CD4-positive, alpha-beta T cell treated with Interleukin-2 at 100 ng/mL for 4 hours (primary cell): ENCODE results near the gene PLK4.
A peak's percentile ranks its signal among the peaks of the same experiment; 100 is the strongest.
"Not testable (repeated sequence)": the region's sequence is repeated elsewhere in the genome, so short reads cannot be mapped to it uniquely, and the experiment has no call there.

Experiments used
- DNase-seq: peaks from one replicate; pipeline ENCODE4 v3.0.0-alpha.2; 2020; ENCODE audit warnings: low spot score

The PLK4 gene

DNA sequence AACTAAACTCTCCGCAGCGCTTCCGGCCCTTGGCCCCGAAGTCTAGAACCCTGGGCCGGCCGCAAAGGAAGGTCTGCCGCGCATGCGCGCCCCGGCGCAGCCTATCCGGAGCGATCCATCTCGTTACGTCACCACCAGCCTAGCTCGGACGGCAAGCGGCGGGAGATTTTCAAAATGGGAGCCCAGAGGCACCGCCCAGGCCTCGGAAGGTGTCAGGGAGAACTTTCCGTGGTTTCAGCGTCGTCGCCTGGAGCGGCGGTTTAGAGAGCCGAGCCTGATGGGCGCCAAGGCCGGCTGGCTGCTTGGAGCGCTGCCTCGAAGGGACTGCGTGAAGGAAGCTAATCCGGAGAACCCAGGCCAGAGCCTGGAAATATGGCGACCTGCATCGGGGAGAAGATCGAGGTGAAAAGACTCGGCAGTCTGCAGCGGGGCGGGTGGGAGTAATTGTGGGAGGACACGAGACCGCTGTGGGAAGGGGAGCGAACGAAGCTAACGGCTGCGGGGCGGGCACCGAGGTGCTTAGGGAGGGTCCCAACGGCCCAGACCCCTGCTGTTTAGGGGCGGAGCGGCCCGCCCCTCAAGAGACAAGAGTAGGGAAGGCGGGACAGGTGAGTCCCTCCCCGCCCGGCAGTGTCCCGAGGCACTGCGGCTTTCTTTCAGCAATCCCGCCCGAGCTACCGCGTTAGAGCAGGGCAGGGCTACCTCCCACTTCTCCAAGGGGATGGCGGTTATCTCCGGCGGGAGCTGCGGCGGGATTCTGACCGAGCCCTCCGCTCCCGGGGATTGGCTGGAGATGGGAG is at the start of gene PLK4:
Gene PLK4 (plus strand): TSS at position 131 of the 800 bp plus-strand sequence. CDS start 242 bp downstream, at position 373.
- DNase-seq = peak; percentile 96

DNA sequence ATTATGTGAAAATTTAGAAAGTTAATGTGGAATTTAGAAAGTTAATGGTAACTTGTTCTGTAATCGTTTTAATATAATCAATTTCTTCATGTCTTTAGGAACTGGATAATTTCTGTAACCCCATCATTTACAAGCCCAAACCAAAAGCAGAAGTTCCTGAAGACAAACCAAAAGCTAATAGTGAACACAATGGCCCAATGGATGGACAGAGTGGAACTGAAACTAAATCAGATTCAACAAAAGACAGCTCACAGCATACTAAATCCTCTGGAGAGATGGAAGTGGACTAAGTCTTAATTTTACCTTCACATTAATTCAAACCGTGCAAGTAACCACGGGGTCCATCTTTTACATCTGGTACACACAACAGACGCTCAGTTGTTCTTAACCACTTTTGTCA is 48.1 kb upstream of the PLK4 start:
- DNase-seq = peak; percentile 2

DNA sequence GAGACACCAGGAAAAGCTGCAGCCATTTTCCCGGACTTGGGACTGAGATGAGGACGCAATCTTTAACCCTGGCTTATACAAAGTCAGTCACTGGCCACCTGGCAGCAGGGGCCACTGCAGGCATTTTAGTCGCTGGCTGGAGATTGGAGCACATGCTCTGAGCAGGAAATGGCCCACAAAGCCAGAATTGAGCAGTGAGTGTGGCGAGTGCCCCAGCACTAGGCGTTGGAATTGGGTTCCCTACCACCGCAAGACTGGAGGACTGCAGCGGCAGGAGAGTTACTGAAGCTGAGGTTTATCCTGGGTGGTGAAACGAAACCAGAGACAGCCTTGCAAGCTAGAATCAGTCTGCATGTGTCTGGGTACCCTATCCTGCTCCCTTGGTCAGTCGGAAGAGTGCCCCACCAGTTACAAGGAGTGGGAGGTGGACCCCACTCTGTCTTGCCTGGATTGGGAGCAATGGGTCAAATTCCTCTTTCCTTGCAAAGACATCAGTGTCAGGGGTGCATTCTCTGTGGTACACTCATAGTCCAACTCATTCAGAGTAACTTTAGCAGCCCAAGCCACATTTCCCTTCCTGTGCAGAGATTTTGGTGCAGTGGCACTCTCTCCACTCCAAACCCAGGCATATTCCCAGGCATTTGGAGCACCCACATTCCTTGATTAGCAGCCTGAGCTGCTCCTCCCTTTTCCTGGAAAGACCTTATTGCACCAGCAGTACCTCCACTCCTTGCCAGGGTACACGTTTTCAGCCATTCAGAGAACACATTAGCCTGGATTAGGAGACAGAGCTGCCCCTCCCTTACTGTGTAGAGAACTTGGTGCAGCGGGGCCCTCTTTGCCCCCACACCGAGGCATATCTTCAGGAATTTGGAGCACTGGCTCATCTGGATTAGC is 36.7 kb upstream of the PLK4 start:
- no peak for DNase-seq

DNA sequence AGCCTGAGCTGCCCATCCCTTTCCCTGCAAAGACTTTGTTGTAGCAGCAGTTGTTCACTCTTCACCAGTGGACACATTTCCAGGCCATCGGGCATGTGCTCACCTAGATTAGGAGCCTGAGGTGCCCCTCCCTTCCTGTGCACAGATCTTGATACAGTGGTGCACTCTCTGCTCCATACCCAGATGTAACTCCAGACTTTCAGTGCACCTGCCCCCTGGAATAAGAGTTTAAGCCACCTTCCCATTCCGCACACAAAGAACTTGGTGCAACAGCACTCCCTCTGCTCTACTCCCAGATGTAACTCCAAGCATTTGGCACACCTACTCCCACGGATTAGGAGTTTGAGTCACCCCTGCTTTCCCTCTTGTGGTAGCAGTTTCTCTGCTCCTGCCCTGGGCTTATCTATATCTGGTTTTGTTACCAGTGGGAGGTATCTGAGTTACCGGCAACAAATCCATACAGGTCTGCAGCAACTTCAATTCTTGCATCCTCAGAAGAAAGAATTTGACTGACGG is 36.0 kb upstream of the PLK4 start:
- no peak for DNase-seq

DNA sequence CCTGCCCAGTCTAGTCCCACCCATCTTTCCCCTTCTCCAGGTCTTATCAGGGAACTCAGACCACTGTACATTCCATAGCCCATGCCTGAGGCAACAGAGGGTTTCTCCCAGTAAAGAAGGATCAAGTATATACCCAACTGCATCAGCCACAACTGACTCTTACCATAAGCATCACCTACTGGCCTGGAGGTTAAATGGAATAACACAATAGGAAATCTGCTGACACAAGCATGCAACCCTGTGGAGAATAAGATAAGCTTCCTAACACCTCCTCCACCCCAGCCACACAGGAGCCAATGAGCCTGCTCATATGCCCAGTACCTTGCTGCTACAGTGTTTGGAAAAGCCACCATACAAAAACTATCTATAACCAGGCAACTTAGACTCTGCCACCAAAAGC is 34.6 kb upstream of the PLK4 start:
- DNase-seq = no peak

DNA sequence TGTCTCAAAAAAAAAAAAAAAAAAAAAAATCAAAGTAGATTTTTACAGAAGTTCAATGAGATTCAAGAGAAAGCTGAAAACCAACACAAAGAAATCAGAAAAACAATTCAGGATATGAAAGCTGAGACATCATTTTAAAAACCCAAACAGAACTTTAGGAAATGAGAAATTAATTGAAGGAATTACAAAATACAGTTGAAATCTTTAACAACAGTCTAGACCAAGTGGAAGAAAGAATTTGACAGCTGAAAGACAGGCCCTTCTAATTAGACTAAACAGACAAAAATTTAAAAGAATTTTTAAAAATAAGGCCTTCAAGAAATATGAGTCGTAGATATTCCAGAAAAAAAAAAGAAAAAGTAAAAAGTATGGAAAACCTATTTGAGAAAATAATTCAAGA is 33.9 kb upstream of the PLK4 start:
- DNase-seq = no peak

DNA sequence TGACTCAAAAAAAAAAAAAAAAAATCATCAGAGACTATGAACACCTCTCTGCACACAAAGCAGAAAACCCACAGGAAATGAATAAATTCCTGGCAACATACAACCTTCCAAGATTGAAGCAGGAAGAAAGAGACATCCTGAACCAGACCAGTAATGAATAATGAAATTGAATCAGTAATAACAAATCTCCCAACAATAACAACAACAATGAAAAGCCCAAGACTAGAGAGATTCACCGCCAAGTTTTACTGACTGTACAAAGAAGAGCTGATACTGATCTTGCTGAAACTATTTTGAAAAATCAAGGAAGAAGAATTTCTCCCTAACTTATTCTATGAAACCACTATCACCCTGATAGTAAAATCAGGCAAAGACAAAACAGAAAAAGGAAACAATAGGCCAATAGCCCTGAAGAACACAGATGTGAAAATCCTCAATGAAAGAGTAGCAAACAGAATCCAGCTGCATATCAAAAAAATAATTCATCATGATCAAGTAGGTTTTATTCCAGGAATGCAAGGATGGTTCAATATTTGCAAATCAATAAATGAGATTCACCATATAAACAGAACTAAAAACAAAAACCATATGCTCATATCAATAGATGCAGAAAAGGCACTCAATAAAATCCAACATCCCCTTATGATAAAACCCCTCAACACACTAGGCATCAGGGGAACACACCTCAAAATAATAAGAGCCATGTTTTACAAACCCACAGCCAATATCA is 31.0 kb upstream of the PLK4 start:
- no peak for DNase-seq

DNA sequence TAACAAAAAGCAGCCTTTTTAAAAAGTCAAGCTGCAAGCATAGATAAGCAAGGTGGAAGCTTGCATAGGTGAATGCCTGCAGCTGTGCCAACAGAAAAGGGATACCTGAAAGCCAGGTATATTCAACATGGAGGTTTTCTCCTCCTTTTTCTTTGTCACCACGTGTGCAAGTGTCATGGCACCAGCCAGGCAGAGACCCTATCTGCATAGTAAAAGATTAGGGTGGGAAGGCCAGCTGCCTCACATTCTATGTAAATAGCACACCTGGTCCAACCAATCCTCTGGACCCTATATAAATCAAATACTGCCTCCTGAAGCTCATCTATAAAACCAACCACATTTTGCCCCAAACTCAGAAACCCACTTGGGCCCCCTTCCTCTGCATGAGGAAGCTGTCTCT is 28.0 kb upstream of the PLK4 start:
- no peak for DNase-seq

DNA sequence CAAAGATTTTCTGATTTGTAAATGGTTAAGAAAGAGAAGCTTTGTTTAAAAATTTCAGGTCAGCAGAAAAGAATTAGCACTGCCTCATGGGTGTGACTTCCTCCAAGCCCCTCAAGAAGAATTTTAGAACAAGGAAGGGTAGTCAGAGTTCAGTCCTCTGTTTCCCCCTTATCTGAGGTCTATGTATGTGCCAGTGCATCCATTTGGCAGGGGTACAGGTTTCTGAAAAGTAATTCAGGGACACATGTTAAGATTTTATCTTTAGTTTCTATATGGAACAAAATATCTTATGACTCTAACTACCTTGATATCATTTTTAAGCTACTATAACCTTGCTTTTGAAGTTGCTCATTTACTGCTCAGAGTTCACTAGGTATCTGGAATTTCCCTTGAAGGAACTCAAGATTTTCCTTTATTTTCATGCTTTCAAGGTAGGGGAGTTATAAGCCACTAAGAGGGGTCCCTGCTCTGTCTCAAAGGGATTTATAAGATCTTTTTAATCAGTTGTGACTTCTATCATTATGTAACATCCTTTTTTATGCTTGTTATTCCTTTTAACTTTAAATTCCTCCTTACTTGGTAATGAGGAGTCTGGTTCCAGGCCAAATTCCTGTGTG is 24.4 kb upstream of the PLK4 start:
- no peak for DNase-seq

DNA sequence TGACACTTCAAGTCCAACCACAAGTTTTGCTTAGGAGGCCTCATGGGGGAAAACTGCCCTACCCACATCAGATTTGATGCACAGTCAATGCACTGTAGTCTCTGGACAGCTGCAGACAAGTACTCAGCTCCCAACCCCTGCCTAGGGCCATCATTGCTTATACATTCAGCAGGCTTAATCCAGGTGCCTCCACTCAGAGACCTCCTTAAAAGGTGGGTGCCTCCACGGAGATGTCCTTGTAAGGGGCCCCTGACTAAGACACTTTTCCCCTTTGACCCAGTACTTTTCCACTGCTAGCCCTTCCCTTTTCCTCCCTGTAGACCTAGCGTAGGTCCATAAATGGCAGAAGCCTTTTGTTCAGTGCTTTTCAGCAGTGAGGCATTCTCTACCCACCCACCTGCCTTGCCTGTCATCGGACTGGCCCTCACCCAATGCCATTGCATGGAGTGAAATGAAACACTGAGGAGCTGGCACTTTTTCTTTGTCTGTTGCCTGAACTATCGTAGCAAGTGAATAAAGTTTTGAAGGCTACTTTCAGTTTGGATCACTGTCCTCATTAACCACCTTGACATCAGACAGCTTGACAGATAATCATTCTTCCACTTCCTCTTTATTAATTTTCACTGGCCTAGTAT is 23.8 kb upstream of the PLK4 start:
- no peak for DNase-seq

DNA sequence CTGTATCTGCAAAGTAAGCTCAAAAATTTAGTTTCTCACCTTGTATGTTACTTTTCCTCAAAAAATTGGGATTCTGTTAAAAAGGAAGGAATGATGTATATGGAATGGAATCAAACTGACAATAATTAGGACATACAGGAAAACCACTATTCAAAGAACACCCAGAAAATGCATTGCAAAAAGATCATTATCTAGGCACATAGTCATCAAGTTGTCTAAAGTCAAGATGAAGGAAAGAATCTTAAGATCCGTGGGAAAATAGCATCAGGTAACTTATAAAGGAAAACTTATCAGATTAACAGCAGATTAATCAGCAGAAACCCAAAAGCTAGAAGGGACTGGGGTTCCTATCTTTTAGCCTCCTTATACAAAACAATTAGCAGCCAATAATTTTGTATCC is 23.1 kb upstream of the PLK4 start:
- DNase-seq = no peak

DNA sequence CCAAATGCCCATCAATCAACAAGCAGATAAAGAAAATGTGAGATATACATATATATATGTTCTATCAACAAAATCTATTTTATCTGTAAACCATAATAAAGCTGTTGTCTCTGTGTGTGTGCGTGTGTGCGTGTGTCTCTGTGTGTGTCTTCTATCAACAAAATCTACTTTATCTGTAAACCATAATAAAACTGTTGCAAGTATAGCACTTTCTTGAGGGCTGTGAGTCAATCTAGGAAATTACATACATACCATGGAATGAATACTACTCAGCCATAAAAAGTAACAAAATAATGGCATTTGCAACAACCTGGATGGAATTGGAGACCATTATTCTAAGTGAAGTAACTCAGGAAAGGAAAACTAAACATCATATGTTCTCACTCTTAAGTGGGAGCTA is 12.5 kb upstream of the PLK4 start:
- DNase-seq = no peak

DNA sequence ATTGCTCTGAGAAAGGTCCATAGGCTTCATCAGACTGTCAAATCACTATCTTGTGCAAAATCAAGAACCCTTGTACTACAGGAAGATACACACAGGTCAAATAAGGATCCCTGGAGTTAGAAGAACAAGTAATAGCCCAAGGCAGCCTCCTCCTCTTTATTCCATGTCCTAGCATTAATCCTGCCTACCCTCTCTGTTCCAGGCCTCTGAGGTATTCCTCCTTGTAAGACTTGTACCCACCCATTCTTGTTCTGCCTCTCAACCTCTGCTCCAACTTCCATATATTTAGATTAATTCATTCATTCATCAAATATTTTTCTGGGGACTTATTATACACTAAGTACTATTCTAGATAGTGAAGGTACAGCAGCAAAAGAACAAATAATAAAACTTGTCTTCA is 10.4 kb upstream of the PLK4 start:
- no peak for DNase-seq

DNA sequence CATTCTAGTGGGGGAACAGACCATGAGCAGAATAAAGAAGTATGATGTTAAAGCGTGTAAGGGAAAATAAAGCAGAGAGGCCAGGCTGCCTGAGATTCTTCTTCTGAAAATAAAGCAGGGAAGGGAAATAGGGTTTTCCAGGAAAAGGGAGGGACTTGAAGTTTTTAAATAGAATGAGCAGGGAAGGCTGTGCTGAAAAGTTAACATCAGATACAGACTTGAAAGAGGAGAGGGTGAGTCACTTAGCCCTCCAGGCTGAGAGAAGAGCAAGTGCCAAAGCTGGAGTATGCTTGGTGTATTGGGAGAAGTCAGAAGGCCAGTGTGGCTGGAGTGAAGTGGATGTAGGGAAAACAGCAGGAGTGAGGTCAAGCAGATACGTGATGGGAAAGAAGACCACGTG is 10.0 kb upstream of the PLK4 start:
- DNase-seq = no peak

DNA sequence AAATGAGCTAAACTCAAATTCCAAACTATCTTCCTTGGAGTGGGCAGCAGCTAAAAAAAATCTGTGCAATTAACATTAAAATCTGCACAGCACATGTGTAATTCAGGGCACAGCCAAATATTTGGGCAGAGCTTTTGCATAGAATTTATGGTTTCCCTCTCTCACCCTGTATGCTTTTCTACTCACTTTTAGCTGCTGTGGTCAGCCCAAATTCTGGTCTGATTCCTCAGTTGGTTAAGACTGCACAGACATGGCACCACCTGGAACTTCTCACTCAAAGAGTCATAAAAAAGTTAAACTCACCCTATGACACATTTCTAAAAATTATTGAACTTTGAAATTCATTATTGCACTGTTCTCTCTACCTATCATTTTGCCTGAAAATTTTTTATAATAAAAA is 4.9 kb upstream of the PLK4 start:
- no peak for DNase-seq

DNA sequence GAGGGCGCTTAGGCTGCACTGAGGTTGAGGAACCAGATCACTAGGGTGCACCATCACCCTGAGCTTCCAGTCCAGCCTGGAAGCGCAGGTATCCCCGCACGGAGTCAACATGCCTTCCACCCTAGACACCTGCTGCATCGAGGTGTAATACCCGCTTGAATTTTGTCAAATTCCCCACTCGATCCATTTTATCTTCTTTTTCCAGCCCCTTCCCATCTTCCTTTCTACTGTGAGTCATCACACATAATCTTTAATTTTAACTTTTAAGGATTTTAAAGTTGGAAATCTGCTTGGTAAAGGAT is 821 bp downstream of the PLK4 start:
- DNase-seq = no peak

DNA sequence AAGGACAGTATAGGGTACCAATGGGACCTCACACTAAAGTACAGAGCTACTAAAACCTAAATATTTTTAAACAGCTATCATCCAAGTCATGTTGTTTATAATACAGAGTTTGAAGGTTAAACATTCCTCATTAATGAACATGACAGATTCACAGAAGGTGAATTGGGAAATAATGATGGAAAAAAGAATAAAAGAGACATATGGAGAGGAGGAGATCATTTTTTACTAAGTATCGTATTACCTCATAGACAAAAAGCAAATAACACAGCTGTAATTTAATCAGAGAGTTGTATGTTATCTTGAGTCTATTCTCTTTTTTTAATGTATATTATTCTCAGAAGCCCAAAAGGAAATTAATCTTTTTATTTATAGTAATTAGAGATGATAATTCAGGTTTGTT is 7.9 kb downstream of the PLK4 start:
- DNase-seq = no peak

DNA sequence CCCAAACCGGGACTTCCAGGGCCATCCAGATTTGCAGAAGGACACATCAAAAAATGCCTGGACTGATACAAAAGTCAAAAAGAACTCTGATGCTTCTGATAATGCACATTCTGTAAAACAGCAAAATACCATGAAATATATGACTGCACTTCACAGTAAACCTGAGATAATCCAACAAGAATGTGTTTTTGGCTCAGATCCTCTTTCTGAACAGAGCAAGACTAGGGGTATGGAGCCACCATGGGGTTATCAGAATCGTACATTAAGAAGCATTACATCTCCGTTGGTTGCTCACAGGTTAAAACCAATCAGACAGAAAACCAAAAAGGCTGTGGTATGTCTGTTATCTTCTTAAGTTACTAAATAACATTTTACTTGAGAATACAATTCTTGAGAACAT is 9.2 kb downstream of the PLK4 start:
- DNase-seq = no peak

DNA sequence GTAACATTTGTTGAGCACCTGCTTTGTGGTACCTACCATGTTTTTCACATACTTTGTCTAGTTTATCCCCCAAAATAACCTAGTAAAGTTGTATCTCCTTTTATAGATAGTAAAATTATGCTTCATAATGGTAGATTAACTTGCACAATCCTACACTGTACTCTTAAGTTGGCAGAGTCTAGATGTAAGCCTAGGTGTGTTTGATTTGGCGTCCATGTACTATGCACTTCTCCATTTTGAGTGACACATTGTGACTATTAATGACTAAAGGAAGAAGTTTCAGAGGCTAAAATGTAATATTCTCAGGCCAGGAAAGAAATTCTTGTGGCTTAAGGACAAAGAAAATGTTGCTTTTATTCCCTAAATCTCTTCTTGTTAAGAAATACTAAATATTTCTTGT is 15.4 kb downstream of the PLK4 start:
- no peak for DNase-seq

DNA sequence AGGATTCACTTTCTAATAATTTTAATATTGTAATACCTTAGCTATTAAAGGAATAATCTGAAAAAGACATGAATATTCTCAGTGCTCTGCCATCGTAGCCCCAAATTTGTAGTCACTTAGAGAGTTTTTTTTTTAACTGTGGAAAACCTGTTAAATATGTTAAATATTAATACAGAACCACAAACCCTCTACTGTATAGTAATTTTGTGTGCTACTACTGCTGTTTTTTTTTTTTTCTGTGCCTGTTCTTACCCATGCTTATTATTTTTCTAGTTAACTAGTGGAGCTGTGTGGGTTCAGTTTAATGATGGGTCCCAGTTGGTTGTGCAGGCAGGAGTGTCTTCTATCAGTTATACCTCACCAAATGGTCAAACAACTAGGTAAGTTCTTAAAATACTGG is 15.8 kb downstream of the PLK4 start:
- DNase-seq = no peak

DNA sequence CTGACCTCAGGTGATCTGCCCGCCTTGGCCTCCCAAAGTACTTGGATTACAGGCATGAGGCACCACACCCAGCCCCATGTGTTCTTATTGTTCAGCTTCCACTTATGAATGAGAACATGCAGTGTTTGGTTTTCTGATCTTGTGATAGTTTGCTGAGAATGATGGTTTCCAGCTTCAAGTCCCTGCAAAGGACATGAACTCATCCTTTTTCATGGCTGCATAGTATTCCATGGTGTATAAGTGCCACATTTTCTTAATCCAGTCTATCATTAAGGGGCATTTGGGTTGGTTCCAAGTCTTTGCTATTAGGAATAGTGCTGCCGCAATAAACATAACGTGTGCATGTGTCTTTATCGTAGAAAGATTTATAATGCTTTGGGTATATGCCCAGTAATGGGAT is 19.0 kb downstream of the PLK4 start:
- not testable (repeated sequence) for DNase-seq

DNA sequence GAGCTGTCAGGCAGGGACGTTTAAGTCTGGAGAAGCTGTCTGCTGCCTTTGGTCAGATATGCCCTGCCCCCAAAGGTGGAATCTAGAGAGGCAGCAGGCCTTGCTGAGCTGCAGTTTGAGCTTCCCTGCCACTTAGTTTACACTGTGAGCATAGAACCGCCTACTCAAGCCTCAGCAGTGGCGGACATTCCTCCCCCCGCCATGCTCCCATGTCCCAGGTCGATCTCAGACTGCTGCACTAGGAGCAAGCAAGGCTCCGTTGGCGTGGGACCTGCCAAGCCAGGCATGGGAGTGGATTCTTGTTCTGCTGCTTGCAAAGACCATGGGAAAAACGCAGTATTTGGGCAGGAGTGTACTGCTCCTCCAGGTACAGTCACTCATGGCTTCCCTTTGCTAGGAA is 24.3 kb downstream of the PLK4 start:
- no peak for DNase-seq
